Measurements from ENCODE around the gene CREBBP. TPM values are rescaled to one million over a fixed set of nuclear protein-coding genes. Genes with fewer than 3 reads are reported as not detected.
A peak's percentile ranks its signal among the peaks of the same experiment; 100 is the strongest.

The CREBBP gene
- total RNA-seq, 1 donor from 2014 or later = 131 TPM

GRCh38 chr16:3788711-3789374, 91.7 kb downstream of the CREBBP start:
- H3K27ac Mint-ChIP-seq = peak overlapping the region; percentile 71
- no peak for ATAC-seq (ENCODE audit: low read depth)
- ChIA-PET POLR2A (no interaction called here), CTCF (no interaction called here)
- TF ChIP-seq CTCF (IDR thresholded peaks at IDR 0.05) = no peak
- peaks cover 72% of the 10 kb centered on the region for H3K36me3 Mint-ChIP-seq (ENCODE audit: low read depth)
- no peaks in the 10 kb centered on the region for H3K9me3 Mint-ChIP-seq
- no peaks in the 10 kb centered on the region for H3K27me3 Mint-ChIP-seq
- no peak for DNase-seq
- peak overlapping the region; percentile 41 for H3K4me3 Mint-ChIP-seq
- intact Hi-C loops (cut with micrococcal nuclease) = loop anchor here (1.0 to 5.0 kb wide), 3 partner anchors 9 to 463 kb away; no protein-coding TSS in a partner anchor
- peaks cover 42% of the 10 kb centered on the region for H3K4me1 Mint-ChIP-seq

- no peaks in the 10 kb centered on the region for H3K27me3 Mint-ChIP-seq
- no peaks in the 10 kb centered on the region for H3K9me3 Mint-ChIP-seq
- H3K4me3 Mint-ChIP-seq = peak overlapping the region; percentile 41
These were observed 92.4 kb downstream of the CREBBP start for GRCh38 chr16:3787924-3788661.

GRCh38 chr16:3785413-3785812, 95.1 kb downstream of the CREBBP start:
- no peak overlapping the region for H3K27ac Mint-ChIP-seq
- H3K4me3 Mint-ChIP-seq = no peak overlapping the region
- ChIA-PET POLR2A (no interaction called here), CTCF (no interaction called here)
- no peaks in the 10 kb centered on the region for H3K9me3 Mint-ChIP-seq
- H3K4me1 Mint-ChIP-seq = peaks cover 32% of the 10 kb centered on the region
- ATAC-seq (ENCODE audit: low read depth) = no peak
- no peak for DNase-seq
- peaks cover 70% of the 10 kb centered on the region for H3K36me3 Mint-ChIP-seq (ENCODE audit: low read depth)
- TF ChIP-seq CTCF (IDR thresholded peaks at IDR 0.05) = no peak
- no peaks in the 10 kb centered on the region for H3K27me3 Mint-ChIP-seq
- intact Hi-C loops (cut with micrococcal nuclease) = loop anchor here (5.0 kb wide), 2 partner anchors 77 to 467 kb away; no protein-coding TSS in a partner anchor

More at GRCh38 chr16:3787924-3788661, 92.4 kb downstream of the CREBBP start:
- peaks cover 41% of the 10 kb centered on the region for H3K4me1 Mint-ChIP-seq
- ChIA-PET POLR2A (interaction anchor here (0.7 kb wide), 2 partner anchors 9 to 83 kb away, joined by 3 read pairs; no protein-coding TSS in a partner anchor), CTCF (no interaction called here)
- H3K36me3 Mint-ChIP-seq (ENCODE audit: low read depth) = peaks cover 74% of the 10 kb centered on the region
- intact Hi-C loops (cut with micrococcal nuclease) = loop anchor here (1.0 to 5.0 kb wide), 3 partner anchors 10 to 464 kb away; no protein-coding TSS in a partner anchor
- peak overlapping the region; percentile 71 for H3K27ac Mint-ChIP-seq
- ATAC-seq (ENCODE audit: low read depth) (peak; percentile 97), DNase-seq (peak; percentile 36)
- TF ChIP-seq CTCF (IDR thresholded peaks at IDR 0.05) = no peak

- Mint-ChIP-seq H3K27me3 (no peaks in the 10 kb centered on the region), H3K4me3 (no peak overlapping the region), H3K9me3 (no peaks in the 10 kb centered on the region), H3K36me3 (ENCODE audit: low read depth) (peaks cover 72% of the 10 kb centered on the region), H3K4me1 (peaks cover 15% of the 10 kb centered on the region), H3K27ac (no peak overlapping the region)
- DNase-seq (no peak), ATAC-seq (ENCODE audit: low read depth) (no peak)
- intact Hi-C loops (cut with micrococcal nuclease) = no loop called here
- TF ChIP-seq CTCF (IDR thresholded peaks at IDR 0.05) = no peak
- ChIA-PET POLR2A (no interaction called here), CTCF (interaction anchor here (1.5 kb wide), 1 partner anchor 470 kb away, joined by 3 read pairs; no protein-coding TSS in a partner anchor)
These were observed 97.0 kb downstream of the CREBBP start for GRCh38 chr16:3783516-3783915.

- POLR2A ChIA-PET = no interaction called here
- no peaks in the 10 kb centered on the region for H3K9me3 Mint-ChIP-seq
- no peak for TF ChIP-seq CTCF (IDR thresholded peaks at IDR 0.05)
- H3K27me3 Mint-ChIP-seq = no peaks in the 10 kb centered on the region
- H3K27ac Mint-ChIP-seq = no peak overlapping the region
- CTCF ChIA-PET = no interaction called here
- DNase-seq (no peak), ATAC-seq (ENCODE audit: low read depth) (no peak)
- H3K4me1 Mint-ChIP-seq = peaks cover 6% of the 10 kb centered on the region
- no peak overlapping the region for H3K4me3 Mint-ChIP-seq
- peaks cover 72% of the 10 kb centered on the region for H3K36me3 Mint-ChIP-seq (ENCODE audit: low read depth)
- intact Hi-C loops (cut with micrococcal nuclease) = no loop called here
These were observed 97.9 kb downstream of the CREBBP start for GRCh38 chr16:3782566-3782965.

All from activated B cell treated with CpG ODN at 0.5 μM for 24 hours (primary cell).